Effector CD8-positive, alpha-beta T cell (primary cell): Measurements from ENCODE around the gene HOXB8.
A peak's percentile ranks its signal among the peaks of the same experiment; 100 is the strongest.

Source experiments
- DNase-seq: peaks from one replicate; lab custom pipeline; 2025; lab: John Stamatoyannopoulos, UW

The HOXB8 gene

DNA sequence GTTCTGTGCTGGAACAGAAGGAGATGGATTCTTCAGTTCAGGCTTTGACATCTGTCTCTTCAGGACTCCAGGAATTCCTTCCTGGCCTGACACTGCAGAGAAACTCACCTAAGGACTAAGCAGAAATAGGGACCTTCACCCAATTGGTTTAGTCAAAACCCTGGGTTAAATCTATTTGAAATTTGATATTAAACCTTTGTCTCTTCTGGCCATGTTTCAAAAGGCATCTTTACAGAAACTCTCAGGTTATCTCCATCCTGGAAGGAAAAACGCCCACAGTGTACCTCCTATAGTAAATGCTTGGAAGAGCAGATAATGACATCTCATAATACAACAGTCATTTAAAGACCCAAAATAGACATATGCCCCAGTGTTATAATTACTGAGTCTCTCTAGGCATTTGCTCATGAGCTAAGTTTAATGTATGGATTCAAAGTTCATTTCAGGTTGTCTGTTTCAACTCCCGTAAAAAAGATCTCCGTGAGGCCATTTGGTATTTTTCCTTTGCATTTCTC lies 31.3 kb downstream of the HOXB8 start:
- DNase-seq, result no peak

DNA sequence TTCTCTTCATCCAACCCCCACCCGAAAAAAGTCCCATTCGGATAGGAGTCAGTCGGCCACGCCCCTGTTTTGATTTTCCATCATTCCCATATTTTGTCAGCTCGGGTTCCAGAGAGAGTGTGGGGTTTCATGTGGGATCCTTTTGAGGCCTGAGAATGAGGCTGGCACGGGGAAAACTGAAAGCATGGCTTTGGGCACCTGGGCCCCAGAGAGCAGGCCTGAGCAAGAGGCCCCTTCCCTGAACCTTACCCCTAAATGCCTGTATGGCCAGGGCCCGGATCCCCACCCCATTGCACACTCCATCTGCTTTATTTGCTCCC lies 32.4 kb downstream of the HOXB8 start:
- DNase-seq, result no peak

DNA sequence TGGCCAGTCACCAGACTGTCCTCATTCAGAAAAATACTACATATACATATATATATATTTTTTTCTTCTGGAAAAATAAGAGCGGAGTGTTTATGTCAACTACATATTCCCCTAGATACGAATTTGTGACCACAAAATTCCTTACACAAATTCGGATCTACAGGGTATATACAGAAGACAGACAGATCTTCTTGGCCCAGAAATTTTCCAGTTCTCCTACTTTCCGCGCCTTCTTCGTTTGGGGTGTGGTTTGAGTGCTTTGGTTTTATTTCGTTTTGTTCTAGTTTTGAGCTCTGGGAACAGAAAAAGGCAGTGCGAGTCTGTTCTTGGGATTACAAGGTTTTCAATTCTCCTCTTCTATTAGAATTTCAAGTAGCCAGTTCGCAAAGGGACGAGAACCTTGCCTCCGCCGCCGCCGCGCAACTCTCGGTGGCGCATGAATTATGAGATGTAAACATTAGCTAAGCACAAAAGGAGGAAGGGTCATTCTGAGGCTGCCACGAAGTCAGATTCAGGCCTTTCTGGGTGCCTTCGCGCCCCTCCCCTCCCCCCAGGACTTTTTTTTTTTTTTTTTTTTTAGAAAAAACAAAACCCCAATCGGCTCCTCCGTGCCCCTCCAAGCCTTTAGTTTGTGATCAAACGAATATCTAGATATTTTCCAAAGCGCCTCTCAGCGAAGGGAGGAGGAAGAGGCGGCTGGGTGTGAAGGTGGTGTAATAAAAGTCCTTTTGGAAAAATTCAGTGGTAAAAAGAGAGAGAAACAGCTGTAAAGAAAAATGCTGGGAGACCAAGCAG lies 35.1 kb downstream of the HOXB8 start:
- DNase-seq, result no peak

DNA sequence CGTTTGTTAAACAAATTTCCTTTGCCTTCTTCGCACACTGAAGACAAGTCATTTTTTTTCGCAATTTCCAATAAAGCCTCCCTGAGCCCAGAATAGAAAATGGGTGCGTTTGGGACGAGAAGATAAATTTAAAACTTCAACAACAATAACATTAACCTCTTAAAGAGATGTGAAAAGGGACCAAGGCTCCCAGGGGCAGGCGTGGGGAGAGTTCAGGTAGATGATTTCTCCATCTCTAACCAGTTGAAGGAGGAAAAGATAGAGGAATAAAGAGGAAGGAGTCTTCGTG lies 35.7 kb downstream of the HOXB8 start:
- DNase-seq, result no peak

DNA sequence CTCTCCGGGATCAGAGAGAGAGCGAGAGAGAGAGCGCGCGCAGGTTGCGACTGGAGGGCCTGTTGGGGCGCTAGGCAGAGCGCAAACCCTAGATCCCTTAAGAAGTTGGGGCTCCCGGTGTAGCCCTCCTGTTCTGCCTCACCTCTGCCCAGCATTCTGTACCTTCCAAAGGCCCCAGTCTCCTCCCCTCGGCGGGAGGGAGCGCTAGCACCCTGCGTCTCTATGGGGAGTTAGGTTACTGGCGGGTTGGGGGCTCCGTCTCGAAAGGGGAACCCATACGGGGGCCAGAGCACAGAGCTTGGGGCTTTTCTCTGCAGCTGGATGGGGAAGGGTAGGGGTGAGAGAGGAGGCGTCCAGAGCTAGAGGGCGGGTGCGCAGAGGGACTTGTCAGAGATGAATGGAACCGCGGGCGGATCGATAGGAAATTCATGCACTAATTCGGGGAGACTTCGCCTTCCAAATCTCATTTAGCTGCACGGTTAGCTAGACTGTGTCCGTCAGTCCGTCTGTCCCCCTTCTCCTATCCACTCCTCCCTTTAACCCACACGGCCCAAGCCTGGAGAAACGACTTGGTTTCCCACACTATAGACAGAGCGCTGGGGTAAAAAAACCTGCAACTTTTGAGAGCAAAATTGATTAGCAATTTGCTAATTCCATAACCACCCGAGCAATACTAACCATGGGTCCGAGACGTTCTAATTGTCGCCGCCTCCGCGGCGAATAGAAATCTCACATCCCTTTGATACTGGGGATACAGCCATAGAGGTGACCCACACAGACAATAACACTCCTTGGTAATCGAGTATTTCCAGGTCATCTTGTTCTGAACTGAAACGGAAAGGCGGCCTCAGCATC lies 36.2 kb downstream of the HOXB8 start:
- no peak for DNase-seq

DNA sequence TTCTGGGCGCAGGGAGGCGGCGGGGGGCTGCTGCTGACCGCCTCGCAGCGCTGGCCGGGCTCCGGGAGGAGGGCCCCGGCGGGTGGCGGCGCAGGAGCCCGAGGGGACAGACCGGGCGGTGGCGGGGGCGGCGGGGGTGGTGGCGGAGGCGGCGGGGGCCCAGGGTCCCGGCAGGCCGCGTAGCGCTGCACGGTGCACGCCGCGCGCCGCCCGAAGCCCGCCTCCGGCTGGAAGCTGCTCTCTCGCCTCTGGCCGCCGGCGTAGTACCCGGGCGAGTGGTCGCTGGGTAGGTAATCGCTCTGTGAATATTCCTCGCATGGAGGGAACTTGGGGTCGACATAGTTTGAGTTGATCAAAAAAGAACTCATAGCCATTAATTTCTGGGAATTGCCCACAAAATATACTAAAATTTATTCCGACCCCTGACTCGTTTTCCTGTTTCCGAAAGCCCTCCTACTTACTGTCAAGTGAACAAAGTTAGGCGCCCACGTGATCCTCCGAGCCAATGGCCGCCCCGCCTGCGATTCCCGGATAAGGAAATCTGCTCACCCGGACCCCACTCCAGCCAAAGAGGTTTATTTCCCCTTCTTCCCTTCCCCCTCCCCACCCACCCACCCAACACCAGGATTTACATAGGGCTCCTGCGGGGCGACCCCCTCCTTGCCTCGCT lies 37.0 kb downstream of the HOXB8 start, which contains the start of gene HOXB4:
TSS of gene HOXB4 (minus strand) at position 405 of the 670 bp plus-strand sequence. CDS start at position 374, 31 bp downstream.
- peak; percentile 55 for DNase-seq

DNA sequence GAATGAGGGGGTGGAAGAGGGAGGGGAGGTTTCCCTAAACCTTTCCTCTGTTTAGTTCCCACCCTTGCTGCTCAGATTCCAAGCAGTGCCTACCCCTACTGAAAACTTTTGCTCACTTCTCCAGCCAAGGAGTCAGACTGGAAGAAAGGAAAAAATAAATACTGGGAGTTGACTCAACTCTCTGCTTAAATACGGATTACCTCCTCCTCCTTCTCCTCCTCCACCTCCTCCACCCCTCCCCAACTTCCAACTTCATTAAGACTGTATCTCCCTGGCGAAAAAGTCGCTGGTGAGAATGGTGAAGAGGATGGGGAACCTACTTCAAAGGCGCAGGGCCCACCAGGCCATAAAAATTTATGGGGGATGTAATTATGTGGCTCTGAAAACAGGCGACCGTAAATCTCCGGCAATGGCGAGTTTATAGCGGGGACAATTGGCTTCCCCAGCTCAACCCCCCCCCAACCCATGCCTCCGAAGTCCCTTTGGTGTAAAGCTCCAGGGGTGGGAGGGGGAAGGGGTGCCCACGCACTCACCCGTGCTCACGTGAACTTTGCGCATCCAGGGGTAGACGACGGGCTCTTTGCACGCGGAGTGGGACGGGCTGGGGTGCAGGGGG lies 37.7 kb downstream of the HOXB8 start:
- no peak for DNase-seq

DNA sequence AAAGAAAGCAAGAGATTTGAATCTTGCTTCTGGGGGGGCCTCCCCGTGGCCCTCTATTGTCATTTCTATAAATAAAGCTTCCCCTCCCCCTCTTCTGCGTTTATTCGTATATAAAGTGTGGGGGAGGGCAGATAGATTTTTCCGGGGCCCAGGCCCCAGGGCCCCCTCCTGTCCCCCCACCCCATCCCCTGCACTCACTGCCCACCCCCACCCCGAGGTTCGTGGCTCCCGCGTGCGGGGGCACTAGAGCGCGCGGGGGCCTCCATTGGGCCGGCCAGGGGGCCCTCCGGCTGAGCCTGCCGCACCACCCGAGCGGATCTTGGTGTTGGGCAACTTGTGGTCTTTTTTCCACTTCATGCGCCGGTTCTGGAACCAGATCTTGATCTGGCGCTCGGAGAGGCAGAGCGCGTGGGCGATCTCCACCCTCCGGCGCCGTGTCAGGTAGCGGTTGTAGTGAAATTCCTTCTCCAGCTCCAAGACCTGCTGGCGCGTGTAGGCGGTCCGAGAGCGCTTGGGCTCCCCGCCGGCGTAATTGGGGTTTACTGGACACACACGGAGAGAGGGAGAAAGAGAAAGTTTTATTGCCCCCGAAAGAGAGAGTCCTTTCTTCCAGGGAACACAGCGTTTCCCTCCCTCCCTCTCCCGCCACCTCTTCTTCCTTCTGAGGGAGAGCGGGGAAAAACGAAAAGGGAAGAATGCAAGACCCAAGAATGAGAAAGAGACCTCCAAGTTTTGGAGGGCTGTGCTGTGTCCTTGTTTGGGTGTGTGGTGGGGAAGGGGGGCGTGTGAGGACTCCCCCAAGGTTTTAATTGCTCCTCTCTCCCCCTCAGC lies 38.4 kb downstream of the HOXB8 start:
- DNase-seq, result no peak

DNA sequence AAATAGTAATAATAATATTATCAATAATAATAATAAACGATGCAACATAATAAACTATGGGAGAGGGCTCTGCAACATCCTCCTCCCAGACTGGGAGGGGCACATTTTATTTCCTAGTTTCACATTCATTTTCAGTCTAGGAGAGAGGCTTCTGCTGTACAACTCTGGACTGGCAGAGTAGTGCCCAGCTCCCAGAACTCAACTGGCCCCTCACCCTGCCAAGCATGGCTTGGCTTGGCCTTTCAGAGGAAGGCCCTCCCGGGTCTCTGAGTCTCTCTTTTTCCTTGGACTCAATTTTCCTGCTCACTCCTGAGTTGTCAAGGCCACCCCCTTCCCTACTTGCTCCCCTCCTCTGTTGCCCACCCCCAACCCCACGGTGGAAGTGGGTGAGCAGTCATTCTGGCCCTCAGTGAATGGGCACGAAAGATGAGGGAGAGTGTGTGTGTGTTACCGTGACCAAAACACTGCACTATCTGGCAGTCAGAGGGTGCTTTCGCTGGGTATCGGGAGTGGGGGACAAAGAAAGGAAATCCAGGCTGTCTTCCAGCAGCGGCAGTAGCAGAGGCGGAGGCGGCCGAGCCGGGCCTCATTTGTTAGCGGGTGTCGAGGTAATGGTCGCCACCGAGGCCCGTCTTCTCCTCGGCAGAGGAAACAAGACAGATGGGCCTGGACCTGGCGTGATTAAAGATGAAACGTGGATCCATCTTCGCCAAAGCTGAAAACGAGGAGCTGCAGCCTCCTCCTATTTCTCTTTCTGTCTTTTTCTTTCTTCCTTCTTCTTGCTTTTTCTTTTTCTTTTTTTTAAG lies 39.2 kb downstream of the HOXB8 start:
- DNase-seq, result no peak

DNA sequence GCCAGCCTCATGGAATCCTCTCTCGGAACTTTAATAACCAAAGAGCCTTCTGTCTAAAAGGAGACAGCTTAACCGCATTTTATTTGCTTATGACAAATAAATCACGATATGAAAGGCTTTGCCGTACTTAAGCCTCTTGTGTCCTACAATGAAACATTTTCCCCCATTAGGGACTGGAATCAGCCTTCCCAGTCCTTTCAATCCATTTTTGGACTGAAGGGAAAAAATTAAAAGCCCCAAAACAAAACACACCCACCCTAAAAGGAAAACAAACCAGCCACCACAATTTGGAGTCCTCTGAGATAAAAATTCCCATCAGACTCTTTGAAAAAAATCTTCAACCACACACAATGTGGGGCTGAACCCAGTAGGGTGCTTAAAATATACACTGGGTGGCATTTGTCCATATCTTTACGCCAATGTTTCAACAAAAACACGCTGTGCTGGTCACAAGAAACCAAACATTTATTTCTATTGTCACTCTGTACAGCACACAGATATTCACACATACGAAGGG lies 40.0 kb downstream of the HOXB8 start:
- DNase-seq, result no peak

DNA sequence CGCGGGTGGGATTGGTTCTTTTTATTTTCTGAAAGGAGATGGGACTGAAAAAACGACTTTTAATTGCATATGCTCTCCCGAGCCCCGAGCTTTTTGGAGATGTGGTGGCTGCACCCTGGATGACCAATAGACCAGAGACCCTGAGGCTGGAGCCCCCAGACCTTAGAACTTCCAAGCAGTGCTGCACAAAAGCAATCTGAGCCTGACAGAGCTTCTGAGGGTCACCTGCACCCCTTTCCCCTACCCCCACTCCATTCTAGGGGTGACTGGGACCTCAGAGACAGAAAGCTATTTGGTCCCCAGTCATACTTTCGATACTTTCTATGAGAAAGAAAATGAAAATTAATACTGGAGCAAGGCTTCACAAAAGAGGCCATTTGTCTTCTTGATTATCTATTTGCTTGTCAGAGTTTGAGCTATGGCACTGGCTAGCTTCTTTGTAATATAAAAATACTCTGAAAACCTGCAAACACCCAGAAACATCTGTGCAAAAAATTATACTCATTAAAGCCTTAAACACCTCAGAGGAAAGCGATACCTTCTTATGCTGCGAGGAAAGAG lies 40.5 kb downstream of the HOXB8 start:
- no peak for DNase-seq

DNA sequence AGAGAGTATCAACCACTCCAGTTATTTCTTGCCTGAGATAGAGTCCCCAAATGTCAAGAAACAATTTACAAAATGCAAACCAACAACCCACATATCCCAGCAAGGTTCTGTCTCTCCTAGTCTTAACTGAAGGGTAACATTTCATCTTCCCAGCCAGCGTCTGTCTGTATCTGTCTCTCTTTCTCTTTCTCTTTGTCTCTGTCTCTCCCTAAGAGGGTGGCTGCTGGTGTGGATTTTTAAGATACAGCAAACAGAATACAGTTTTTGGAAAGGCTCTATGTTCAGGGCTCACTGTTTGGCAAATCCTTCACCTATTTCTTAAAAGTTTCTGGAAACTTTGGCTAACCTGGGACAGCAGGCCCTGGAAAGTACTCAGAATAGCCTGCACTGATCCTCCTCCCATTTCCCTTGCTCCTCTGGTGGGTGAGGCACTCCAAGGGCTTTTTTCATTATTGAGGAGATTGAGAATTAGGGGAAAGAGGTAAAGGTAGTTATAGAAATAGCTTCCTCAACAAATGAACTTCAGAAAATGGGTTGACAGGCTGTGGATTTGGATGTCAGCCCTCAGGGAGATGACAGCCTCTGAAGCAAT lies 43.2 kb downstream of the HOXB8 start:
- DNase-seq, result no peak

DNA sequence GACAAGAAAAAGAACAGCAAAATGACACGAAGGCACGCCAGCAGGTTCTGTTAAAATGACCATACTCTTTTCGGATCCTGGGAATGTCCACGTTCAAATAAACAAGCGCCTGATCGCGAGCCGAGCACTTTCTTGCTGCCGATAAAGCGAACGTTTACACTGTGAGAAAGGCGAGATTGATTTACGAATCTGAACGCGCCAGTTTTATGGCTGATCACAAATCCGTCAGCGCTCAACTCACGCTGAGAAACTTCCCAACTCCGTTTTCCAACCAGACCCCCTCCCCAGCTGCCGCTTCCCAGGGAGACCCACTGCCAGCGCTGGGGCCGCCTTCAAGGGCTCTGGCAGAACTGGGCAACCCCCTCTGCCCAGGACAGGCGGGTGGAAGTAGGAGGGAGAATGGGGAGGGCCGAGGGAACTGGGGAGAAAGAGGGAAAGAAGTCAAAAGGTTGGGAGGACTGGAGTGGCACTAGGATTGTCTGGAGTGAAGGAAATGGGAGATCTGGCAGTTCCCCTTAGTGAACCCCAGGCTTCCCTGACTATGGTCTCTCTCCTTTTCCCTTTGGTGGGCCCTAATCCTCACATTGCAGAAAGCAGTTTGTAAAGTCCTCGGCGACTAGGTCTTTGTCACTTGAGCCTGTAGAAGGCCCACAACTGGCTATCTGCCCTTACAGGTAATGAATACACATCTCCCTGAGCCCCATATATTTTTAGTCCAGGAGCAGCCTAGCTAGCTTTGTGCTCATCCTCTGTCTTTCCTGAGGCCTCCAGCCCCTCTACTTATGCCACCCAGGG lies 43.9 kb downstream of the HOXB8 start:
- DNase-seq, result no peak

DNA sequence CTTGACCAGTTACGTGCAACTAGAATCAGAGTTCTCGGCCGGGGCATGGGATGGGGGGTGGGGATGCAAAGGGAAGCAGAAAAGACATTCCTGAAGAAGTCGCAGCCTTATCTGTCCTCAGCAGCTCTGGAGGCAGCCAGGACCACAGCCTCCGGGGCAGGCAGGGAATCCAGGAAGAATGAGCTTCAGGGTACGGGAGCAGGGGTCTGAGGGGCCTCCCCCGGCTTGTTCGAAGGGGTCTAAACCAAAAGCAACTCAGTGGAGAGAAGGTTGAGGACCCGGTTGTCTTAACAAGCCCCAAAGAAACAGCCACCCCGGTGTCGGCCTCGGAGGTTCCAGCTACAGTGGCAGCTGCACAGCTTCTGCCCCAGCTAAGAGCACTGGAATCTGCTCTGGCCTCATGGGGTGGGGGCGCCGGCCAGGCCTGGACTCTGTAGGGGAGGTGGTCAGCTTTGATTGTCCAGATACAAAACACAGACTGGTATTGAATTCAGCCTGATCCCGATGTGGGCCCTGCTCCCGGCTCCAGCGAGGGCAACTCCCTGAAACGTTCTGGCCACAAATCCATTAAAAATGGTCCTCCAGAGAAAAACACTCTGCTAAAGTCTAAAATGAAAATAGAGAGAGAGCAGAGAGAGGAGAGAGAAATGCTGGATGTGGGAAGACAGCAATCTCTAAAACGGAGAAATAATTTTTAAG lies 44.6 kb downstream of the HOXB8 start:
- no peak for DNase-seq

DNA sequence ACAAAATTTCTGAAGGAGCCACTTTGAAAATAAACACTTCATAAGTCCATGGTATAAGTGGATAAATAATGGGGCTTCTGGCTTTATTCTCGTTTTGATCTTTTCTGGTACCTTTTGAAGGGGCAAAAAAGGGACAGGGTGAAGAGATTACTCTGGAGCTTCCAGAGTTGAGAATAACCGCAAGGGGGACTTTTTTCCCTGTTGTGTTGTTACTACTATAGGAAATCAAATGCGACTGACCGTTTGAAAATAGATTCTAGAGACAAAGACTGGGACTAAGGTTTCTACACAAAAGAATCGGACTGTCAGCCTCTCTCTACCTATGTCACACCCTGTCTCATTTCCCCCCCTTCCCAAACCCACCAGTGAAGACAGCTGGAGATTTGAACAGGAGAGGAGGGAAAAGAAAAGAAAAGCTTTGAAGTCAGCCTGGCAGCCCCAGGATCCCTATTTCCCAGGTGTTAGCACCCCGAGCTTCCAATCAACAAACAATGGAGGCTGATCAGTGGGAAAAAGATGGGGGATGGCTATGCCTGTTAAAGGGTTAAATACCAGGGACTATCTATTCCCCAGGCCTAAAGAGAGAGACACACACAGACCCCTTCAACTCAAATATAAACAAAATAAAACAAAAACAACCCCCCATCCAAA lies 45.3 kb downstream of the HOXB8 start:
- no peak for DNase-seq

DNA sequence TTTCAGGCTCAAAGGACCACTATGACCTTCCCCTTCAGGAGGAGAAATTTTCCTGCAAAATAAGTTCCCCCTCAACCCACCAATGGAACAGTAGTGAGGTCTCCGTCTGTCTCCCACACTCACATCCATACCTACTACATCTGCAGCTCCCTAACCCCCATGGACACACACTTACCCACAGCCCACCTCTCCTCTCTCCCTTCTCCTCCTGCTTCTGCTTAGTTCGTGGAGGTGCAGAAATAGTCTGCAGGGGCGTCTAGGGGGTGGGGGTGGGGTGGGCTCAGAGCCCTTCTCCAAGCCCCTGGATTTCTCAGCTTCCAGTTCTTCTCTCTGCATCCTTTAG lies 45.9 kb downstream of the HOXB8 start:
- DNase-seq, result no peak

DNA sequence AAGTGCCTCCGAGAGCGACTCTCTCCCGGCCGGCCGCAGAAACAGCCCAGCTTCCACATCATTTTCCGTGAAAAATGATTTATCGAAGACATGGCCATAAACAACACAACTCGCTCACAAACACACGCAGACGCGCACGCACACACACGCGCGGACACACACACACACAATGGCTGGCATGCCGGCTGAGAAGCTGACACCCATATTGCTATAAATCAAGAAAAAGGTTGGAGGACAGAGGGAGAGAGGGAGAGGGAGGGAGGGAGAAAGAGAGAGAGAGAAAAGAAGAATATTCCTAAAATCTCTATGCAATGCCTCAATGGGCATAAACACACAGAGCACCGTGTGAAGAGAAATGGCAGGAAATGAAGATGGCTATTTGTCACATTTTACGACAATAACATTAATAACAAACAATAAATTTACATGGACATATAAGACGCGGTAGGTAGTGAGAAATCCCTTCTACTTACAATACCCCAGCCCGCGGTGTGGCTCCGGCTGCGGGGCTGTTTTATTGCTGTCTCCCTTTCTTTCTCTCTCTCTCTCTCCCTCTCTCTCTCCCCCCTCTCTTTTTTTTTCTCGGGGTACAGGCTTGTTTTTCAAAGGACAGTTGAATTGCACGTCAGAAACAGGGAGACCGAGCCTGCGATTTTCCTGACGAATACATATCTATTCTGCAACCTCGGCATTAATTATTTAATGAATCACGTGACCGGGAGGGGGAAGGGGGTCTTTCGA lies 46.4 kb downstream of the HOXB8 start:
- DNase-seq, result no peak
